Measurements from ENCODE around the gene CAPG.

DNA sequence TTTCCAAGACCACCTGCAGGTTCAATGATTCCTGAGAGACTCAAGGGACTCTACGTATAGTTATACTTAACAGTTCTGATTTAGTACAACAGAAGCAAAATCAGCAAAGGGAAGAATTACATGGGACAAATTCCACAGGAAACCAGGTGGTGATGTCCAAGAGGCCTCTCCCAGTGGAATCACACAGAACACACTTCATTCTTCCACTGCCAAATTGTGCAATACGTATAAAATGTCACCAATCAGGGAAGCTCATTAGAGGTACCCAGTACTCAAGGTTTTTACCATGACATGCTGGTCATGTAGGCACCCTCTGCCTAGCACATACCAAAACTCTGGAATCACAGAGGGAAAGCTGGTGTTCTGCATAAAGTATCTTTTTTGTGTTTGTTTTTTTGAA is 22.4 kb downstream of the CAPG start:
- TF ChIP-seq POLR2A (IDR thresholded peaks at IDR 0.05): no peak
- no peak for TF ChIP-seq POLR2AphosphoS5 (IDR thresholded peaks at IDR 0.05; ENCODE audit: insufficient read depth in 1 of 2, low read depth in 1 of 2)
- TF ChIP-seq, protein P1, sequence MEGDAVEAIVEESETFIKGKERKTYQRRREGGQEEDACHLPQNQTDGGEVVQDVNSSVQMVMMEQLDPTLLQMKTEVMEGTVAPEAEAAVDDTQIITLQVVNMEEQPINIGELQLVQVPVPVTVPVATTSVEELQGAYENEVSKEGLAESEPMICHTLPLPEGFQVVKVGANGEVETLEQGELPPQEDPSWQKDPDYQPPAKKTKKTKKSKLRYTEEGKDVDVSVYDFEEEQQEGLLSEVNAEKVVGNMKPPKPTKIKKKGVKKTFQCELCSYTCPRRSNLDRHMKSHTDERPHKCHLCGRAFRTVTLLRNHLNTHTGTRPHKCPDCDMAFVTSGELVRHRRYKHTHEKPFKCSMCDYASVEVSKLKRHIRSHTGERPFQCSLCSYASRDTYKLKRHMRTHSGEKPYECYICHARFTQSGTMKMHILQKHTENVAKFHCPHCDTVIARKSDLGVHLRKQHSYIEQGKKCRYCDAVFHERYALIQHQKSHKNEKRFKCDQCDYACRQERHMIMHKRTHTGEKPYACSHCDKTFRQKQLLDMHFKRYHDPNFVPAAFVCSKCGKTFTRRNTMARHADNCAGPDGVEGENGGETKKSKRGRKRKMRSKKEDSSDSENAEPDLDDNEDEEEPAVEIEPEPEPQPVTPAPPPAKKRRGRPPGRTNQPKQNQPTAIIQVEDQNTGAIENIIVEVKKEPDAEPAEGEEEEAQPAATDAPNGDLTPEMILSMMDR (IDR thresholded peaks at IDR 0.05): no peak

All from vagina (tissue), 2 donors.